H1 (cell line): ENCODE measurements around the gene CTDNEP1. TPM values are rescaled to one million over a fixed set of nuclear protein-coding genes. Genes with fewer than 3 reads are reported as not detected.

ENCODE experiments used
- BCL11A ChIP-seq, 2 experiments: IDR thresholded peaks; one replicate each; pipeline ENCODE4 v1.6.1; 2011; ENCODE audit warnings: low read depth in 2 of 2, low read length in 2 of 2, mild to moderate bottlenecking in 2 of 2
- CHD1 ChIP-seq: IDR thresholded peaks from 2 replicates; pipeline ENCODE4 v1.6.1; 2012; ENCODE audit warnings: low read depth, low read length, improper control_type of control experiment
- CREB1 ChIP-seq: IDR thresholded peaks from 2 replicates; pipeline ENCODE4 v1.6.1; 2012; ENCODE audit warnings: inconsistent platforms
- MAFK ChIP-seq: IDR thresholded peaks from 2 replicates; pipeline ENCODE4 v1.6.1; 2012; ENCODE audit warnings: low read depth, mild to moderate bottlenecking, improper control_type of control experiment, low read length
- NRF1 ChIP-seq: IDR thresholded peaks from 2 replicates; pipeline ENCODE4 v1.6.1; 2011; ENCODE audit warnings: mild to moderate bottlenecking, low read depth, low read length, improper control_type of control experiment
- RBBP5 ChIP-seq: IDR thresholded peaks from 2 replicates; pipeline ENCODE4 v1.7.1; 2012; ENCODE audit warnings: low read depth, mild to moderate bottlenecking, inconsistent platforms, low read length, moderate library complexity, borderline replicate concordance
- SIN3A ChIP-seq, 2 experiments: IDR thresholded peaks in 1 of 2; conservative IDR thresholded peaks in 1 of 2; 2 replicates each; pipeline ENCODE4 v1.6.1; 2011 to 2012; ENCODE audit warnings: low read length in 2 of 2, improper control_type of control experiment in 1 of 2, low read depth in 1 of 2, mild to moderate bottlenecking in 1 of 2
- SUZ12 ChIP-seq: fragments of 200-600 bp; sonication (generic); IDR thresholded peaks from 2 replicates; pipeline ENCODE4 v1.6.1; 2012; ENCODE audit warnings: mild to moderate bottlenecking, inconsistent platforms, low read length, moderate library complexity, mixed read lengths
- TAF1 ChIP-seq: IDR thresholded peaks from 2 replicates; pipeline ENCODE4 v1.6.1; 2011; ENCODE audit warnings: mild to moderate bottlenecking, low read depth, low read length
- TBP ChIP-seq: IDR thresholded peaks from 2 replicates; pipeline ENCODE4 v1.6.1; 2011; ENCODE audit warnings: low read depth, low read length, improper control_type of control experiment
- polyA plus RNA-seq, 7 experiments: library from polyadenylated mRNA; depleted of rRNA in 3 of 7; stranded (reverse) in 5 of 7; unstranded in 2 of 7; fragments of >200 nt in 5 of 7; fragments of 200-250 nt in 2 of 7; gene quantifications; 1 replicate in 5 of 7; 2 replicates in 1 of 7; 4 replicates in 1 of 7; pipeline versions ENCODE4 v1.2.1 to v1.2.3, GENCODE V29; 2011 to 2013; ENCODE audit warnings: missing spikeins in 2 of 7, mixed read lengths in 2 of 7
- total RNA-seq: library from RNA; stranded (reverse); fragmentation: NEBNext Ultra II Directional; extraction: Animal tissue kit (Norgen Biotek cat#: 25700); gene quantifications from 2 replicates; pipeline ENCODE4 v1.2.1, GENCODE V29; 2021
- TF ChIP-seq, protein P1 (sequence below): fragments of 300-600 bp; sonication (generic); IDR thresholded peaks from 2 replicates; pipeline ENCODE4 v1.7.1; 2012; ENCODE audit warnings: low read length, moderate library complexity, mild to moderate bottlenecking, inconsistent platforms; ENCODE audit not compliant: insufficient replicate concordance

CTDNEP1 gene
- total and polyA plus RNA-seq, 2 of the 8 experiments (the other 6 are each of a cell fraction or from before 2014, with no cell fraction given): 114 to 123 TPM

DNA sequence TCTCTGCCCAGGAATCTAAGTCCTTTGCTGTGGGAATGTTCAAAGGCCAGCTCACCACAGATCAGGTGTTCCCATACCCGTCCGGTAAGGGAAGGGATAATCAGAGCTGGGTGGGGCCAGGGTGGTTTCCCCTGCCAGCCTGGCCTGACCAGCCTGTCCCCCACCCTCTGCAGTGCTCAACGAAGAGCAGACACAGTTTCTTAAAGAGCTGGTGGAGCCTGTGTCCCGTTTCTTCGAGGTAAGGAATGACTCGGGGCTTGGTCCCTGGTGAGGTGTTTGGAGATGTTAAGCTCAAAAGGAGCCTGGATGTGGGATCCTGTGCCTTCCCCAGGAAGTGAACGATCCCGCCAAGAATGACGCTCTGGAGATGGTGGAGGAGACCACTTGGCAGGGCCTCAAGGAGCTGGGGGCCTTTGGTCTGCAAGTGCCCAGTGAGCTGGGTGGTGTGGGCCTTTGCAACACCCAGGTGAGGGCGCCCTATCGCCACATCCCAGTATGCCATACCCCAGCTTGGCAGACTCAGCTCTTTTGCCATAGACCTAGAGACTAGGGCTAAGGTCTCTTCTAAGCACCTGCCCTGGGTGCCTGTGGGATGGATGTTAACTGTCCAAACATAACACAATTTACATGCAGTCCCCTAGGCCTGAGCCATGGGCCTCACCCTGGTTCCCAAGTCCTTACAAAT, 30.8 kb downstream of the CTDNEP1 start (continued):
- TF ChIP-seq, protein P1, sequence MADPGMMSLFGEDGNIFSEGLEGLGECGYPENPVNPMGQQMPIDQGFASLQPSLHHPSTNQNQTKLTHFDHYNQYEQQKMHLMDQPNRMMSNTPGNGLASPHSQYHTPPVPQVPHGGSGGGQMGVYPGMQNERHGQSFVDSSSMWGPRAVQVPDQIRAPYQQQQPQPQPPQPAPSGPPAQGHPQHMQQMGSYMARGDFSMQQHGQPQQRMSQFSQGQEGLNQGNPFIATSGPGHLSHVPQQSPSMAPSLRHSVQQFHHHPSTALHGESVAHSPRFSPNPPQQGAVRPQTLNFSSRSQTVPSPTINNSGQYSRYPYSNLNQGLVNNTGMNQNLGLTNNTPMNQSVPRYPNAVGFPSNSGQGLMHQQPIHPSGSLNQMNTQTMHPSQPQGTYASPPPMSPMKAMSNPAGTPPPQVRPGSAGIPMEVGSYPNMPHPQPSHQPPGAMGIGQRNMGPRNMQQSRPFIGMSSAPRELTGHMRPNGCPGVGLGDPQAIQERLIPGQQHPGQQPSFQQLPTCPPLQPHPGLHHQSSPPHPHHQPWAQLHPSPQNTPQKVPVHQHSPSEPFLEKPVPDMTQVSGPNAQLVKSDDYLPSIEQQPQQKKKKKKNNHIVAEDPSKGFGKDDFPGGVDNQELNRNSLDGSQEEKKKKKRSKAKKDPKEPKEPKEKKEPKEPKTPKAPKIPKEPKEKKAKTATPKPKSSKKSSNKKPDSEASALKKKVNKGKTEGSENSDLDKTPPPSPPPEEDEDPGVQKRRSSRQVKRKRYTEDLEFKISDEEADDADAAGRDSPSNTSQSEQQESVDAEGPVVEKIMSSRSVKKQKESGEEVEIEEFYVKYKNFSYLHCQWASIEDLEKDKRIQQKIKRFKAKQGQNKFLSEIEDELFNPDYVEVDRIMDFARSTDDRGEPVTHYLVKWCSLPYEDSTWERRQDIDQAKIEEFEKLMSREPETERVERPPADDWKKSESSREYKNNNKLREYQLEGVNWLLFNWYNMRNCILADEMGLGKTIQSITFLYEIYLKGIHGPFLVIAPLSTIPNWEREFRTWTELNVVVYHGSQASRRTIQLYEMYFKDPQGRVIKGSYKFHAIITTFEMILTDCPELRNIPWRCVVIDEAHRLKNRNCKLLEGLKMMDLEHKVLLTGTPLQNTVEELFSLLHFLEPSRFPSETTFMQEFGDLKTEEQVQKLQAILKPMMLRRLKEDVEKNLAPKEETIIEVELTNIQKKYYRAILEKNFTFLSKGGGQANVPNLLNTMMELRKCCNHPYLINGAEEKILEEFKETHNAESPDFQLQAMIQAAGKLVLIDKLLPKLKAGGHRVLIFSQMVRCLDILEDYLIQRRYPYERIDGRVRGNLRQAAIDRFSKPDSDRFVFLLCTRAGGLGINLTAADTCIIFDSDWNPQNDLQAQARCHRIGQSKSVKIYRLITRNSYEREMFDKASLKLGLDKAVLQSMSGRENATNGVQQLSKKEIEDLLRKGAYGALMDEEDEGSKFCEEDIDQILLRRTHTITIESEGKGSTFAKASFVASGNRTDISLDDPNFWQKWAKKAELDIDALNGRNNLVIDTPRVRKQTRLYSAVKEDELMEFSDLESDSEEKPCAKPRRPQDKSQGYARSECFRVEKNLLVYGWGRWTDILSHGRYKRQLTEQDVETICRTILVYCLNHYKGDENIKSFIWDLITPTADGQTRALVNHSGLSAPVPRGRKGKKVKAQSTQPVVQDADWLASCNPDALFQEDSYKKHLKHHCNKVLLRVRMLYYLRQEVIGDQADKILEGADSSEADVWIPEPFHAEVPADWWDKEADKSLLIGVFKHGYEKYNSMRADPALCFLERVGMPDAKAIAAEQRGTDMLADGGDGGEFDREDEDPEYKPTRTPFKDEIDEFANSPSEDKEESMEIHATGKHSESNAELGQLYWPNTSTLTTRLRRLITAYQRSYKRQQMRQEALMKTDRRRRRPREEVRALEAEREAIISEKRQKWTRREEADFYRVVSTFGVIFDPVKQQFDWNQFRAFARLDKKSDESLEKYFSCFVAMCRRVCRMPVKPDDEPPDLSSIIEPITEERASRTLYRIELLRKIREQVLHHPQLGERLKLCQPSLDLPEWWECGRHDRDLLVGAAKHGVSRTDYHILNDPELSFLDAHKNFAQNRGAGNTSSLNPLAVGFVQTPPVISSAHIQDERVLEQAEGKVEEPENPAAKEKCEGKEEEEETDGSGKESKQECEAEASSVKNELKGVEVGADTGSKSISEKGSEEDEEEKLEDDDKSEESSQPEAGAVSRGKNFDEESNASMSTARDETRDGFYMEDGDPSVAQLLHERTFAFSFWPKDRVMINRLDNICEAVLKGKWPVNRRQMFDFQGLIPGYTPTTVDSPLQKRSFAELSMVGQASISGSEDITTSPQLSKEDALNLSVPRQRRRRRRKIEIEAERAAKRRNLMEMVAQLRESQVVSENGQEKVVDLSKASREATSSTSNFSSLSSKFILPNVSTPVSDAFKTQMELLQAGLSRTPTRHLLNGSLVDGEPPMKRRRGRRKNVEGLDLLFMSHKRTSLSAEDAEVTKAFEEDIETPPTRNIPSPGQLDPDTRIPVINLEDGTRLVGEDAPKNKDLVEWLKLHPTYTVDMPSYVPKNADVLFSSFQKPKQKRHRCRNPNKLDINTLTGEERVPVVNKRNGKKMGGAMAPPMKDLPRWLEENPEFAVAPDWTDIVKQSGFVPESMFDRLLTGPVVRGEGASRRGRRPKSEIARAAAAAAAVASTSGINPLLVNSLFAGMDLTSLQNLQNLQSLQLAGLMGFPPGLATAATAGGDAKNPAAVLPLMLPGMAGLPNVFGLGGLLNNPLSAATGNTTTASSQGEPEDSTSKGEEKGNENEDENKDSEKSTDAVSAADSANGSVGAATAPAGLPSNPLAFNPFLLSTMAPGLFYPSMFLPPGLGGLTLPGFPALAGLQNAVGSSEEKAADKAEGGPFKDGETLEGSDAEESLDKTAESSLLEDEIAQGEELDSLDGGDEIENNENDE: no peak
- no peak for TF ChIP-seq TAF1
- TF ChIP-seq CREB1: no peak; the same call in 1 of the 2 replicates
- TF ChIP-seq MAFK: peak; percentile 73; the same call in 1 of the 2 replicates
- no peak for TF ChIP-seq SUZ12
- no peak for TF ChIP-seq TBP
- TF ChIP-seq BCL11A (IDR thresholded peaks at IDR 0.05; ENCODE audit: low read depth in 2 of 2, low read length in 2 of 2): no peak
- no peak for TF ChIP-seq NRF1
- no peak for TF ChIP-seq CHD1
- TF ChIP-seq RBBP5: 0 out of 2 replicates have a peak, but pooled peaks have one; percentile 6
- TF ChIP-seq SIN3A (conservative IDR thresholded peaks at IDR 0.05 in 1 of 2, IDR thresholded peaks at IDR 0.05 in 1 of 2; ENCODE audit: low read depth in 1 of 2, low read length in 2 of 2): peak in 1 of 2 experiments; percentile 30; a peak in 1 of 4 replicates
